SK-N-SH (cell line): ENCODE results near the gene SPIRE1. TPM values are rescaled to one million over a fixed set of nuclear protein-coding genes. Genes with fewer than 3 reads are reported as not detected.

Experiments
- CTCF ChIA-PET: fragments of 300-600, 350-600 bp; formaldehyde crosslinking; extraction: SDS; loops from one replicate; lab custom pipeline; 2021; lab: Yijun Ruan, JAX
- POLR2A ChIA-PET: fragments of 350-600 bp; sonication (Branson Sonifier 250); formaldehyde crosslinking; extraction: SDS; loops from one replicate; lab custom pipeline; 2020; ENCODE audit warnings: antibody characterized with exemption, inconsistent platforms; lab: Yijun Ruan, JAX
- DNase-seq: peaks from one replicate; pipeline ENCODE4 v3.0.0; 2012
- H2AFZ ChIP-seq: fragments of 200-600 bp; sonication (generic); 2 replicates; pipeline ENCODE4 v1.8.1; 2016; ENCODE audit warnings: antibody characterized with exemption, mild to moderate bottlenecking, low read depth
- H3F3A ChIP-seq: fragments of 200-600 bp; sonication (generic); replicated peaks from 2 replicates; pipeline ENCODE3; 2016; ENCODE audit warnings: antibody characterized with exemption, mild to moderate bottlenecking; ENCODE audit not compliant: insufficient read depth
- H3K27ac ChIP-seq, 2 experiments: fragments of 200-500 bp in 1 of 2; fragments of 200-600 bp in 1 of 2; sonication (Bioruptor generic) in 1 of 2; sonication (generic), shearing (Covaris generic) in 1 of 2; 2 replicates each; pipeline versions ENCODE4 v1.5.1 to v1.6.1; 2014 to 2016; ENCODE audit warnings: low read depth in 2 of 2, inconsistent platforms in 1 of 2, low read length in 1 of 2, mild to moderate bottlenecking in 1 of 2, mixed read lengths in 1 of 2
- H3K27me3 ChIP-seq: fragments of 200-600 bp; sonication (generic), shearing (Covaris generic); 2 replicates; pipeline ENCODE4 v1.6.1; 2016; ENCODE audit warnings: mixed run types; ENCODE audit not compliant: insufficient read depth
- H3K36me3 ChIP-seq, 2 experiments: fragments of 200-500 bp in 1 of 2; fragments of 200-600 bp in 1 of 2; sonication (Bioruptor generic) in 1 of 2; sonication (generic) in 1 of 2; replicated peaks in 1 of 2; 2 replicates each; pipeline versions ENCODE3 to v1.5.1; 2014 to 2016; ENCODE audit warnings: low read length in 1 of 2, mild to moderate bottlenecking in 1 of 2; ENCODE audit not compliant: insufficient read depth in 2 of 2, control insufficient read depth in 1 of 2
- H3K4me1 ChIP-seq, 2 experiments: fragments of 200-500 bp in 1 of 2; fragments of 200-600 bp in 1 of 2; sonication (Bioruptor generic) in 1 of 2; sonication (generic), shearing (Covaris generic) in 1 of 2; 2 replicates each; pipeline versions ENCODE4 v1.5.1 to v1.6.1; 2014 to 2016; ENCODE audit warnings: low read depth in 1 of 2, low read length in 1 of 2, mixed run types in 1 of 2; ENCODE audit not compliant: insufficient read depth in 2 of 2, control insufficient read depth in 1 of 2
- H3K4me2 ChIP-seq: fragments of 200-600 bp; sonication (generic), shearing (Covaris generic); 2 replicates; pipeline ENCODE4 v1.6.1; 2017; ENCODE audit warnings: mixed run types
- H3K4me3 ChIP-seq, 2 experiments: fragments of 200-500 bp in 1 of 2; fragments of 200-600 bp in 1 of 2; sonication (Bioruptor generic) in 1 of 2; sonication (generic), shearing (Covaris generic) in 1 of 2; 2 replicates each; pipeline versions ENCODE4 v1.5.1 to v1.8.1; 2014 to 2016; ENCODE audit warnings: low read depth in 2 of 2, inconsistent platforms in 1 of 2, low read length in 1 of 2, mild to moderate bottlenecking in 1 of 2, mixed read lengths in 1 of 2, moderate library complexity in 1 of 2
- H3K79me2 ChIP-seq: fragments of 200-600 bp; sonication (generic); 2 replicates; pipeline ENCODE4 v1.8.1; 2017; ENCODE audit warnings: mild to moderate bottlenecking; ENCODE audit not compliant: insufficient read depth
- H3K9ac ChIP-seq: fragments of 200-600 bp; sonication (generic); 2 replicates; pipeline ENCODE4 v1.6.1; 2017; ENCODE audit warnings: mixed run types
- H3K9me2 ChIP-seq: fragments of 200-600 bp; sonication (generic); 2 replicates; pipeline ENCODE4 v1.6.1; 2017; ENCODE audit warnings: mixed run types
- H3K9me3 ChIP-seq: fragments of 200-600 bp; sonication (generic); 2 replicates; pipeline ENCODE4 v1.6.1; 2017; ENCODE audit warnings: mixed run types, mild to moderate bottlenecking, moderate library complexity
- H4K20me1 ChIP-seq: fragments of 200-600 bp; sonication (generic); 2 replicates; pipeline ENCODE4 v1.6.1; 2017; ENCODE audit warnings: mild to moderate bottlenecking, mixed run types; ENCODE audit not compliant: insufficient read depth
- ELF1 ChIP-seq: IDR thresholded peaks from 2 replicates; pipeline ENCODE4 v1.4.0; 2012
- EP300 ChIP-seq, 2 experiments: IDR thresholded peaks; 2 replicates each; pipeline versions ENCODE4 v1.4.0 to v1.6.1; 2012; ENCODE audit warnings: borderline replicate concordance in 1 of 2, low read depth in 1 of 2, low read length in 1 of 2
- EZH2phosphoT487 ChIP-seq: fragments of 200-600 bp; sonication (generic); IDR thresholded peaks from 2 replicates; pipeline ENCODE4 v1.6.1; 2017; ENCODE audit warnings: low read depth, mixed run types, mild to moderate bottlenecking, antibody characterized with exemption, moderate library complexity, borderline replicate concordance
- FOSL2 ChIP-seq: IDR thresholded peaks from 2 replicates; pipeline ENCODE4 v1.4.0; 2012; ENCODE audit warnings: low read depth, mild to moderate bottlenecking, moderate library complexity, borderline replicate concordance
- FOXJ3 ChIP-seq: sonication (generic); formaldehyde crosslinking; IDR thresholded peaks from 2 replicates; pipeline ENCODE4 v1.5.1; 2020; ENCODE audit warnings: mild to moderate bottlenecking, missing genetic modification reagents
- GABPA ChIP-seq: IDR thresholded peaks from 2 replicates; pipeline ENCODE4 v1.4.0; 2012; ENCODE audit warnings: low read depth, mild to moderate bottlenecking
- IRF3 ChIP-seq: fragments of 150-350 bp; IDR thresholded peaks from 2 replicates; pipeline ENCODE4 v1.6.1; 2016; ENCODE audit warnings: mild to moderate bottlenecking, low read depth, low read length
- JUND ChIP-seq: IDR thresholded peaks from 2 replicates; pipeline ENCODE4 v1.4.0; 2012
- MEF2A ChIP-seq: IDR thresholded peaks from 2 replicates; pipeline ENCODE4 v1.4.0; 2012; ENCODE audit warnings: low read depth, borderline replicate concordance
- MXI1 ChIP-seq: IDR thresholded peaks from 2 replicates; pipeline ENCODE4 v1.6.1; 2012; ENCODE audit warnings: mild to moderate bottlenecking, low read depth, low read length, improper control_type of control experiment
- NRF1 ChIP-seq: IDR thresholded peaks from 2 replicates; pipeline ENCODE4 v1.6.1; 2012; ENCODE audit warnings: low read depth, mild to moderate bottlenecking, low read length
- POLR2AphosphoS5 ChIP-seq: IDR thresholded peaks from 2 replicates; pipeline ENCODE4 v1.6.1; 2012; ENCODE audit warnings: low read depth, low read length
- RAD21 ChIP-seq: IDR thresholded peaks from 2 replicates; pipeline ENCODE4 v1.6.1; 2012; ENCODE audit warnings: mild to moderate bottlenecking, low read length
- RCOR1 ChIP-seq: fragments of 150-350 bp; IDR thresholded peaks from 2 replicates; pipeline ENCODE4 v1.6.1; 2017; ENCODE audit warnings: antibody characterized with exemption, low read length
- SMC3 ChIP-seq: IDR thresholded peaks from 2 replicates; pipeline ENCODE4 v1.6.1; 2012; ENCODE audit warnings: low read depth, low read length, improper control_type of control experiment
- TAF1 ChIP-seq: IDR thresholded peaks from 2 replicates; pipeline ENCODE4 v1.6.1; 2012; ENCODE audit warnings: low read depth, mild to moderate bottlenecking, low read length, moderate library complexity, borderline replicate concordance
- TEAD4 ChIP-seq: IDR thresholded peaks from 2 replicates; pipeline ENCODE4 v1.4.0; 2012; ENCODE audit warnings: mild to moderate bottlenecking, borderline replicate concordance; ENCODE audit not compliant: insufficient read depth
- USF1 ChIP-seq: IDR thresholded peaks from 2 replicates; pipeline ENCODE4 v1.4.0; 2012; ENCODE audit warnings: low read depth, borderline replicate concordance
- USF2 ChIP-seq: fragments of 150-350 bp; IDR thresholded peaks from 2 replicates; pipeline ENCODE4 v1.6.1; 2017; ENCODE audit warnings: antibody characterized with exemption, low read length, low read depth, borderline replicate concordance
- YY1 ChIP-seq: IDR thresholded peaks from 2 replicates; pipeline ENCODE4 v1.4.0; 2012; ENCODE audit warnings: low read depth, mild to moderate bottlenecking
- WGBS: methylation state at CpG from one replicate; pipeline ENCODE4 v1.1.6; 2017; ENCODE audit warnings: low lambda C conversion rate; 5-methylcytosine and 5-hydroxymethylcytosine counted together
- polyA plus RNA-seq, 3 experiments: library from polyadenylated mRNA; depleted of rRNA; stranded (reverse); fragments of >200 nt; gene quantifications; 2 replicates each; pipeline ENCODE4 v1.2.3, GENCODE V29; 2012
- TF ChIP-seq, protein P1 (sequence below): fragments of 200-600 bp; sonication (generic); IDR thresholded peaks from 2 replicates; pipeline ENCODE4 v1.6.1; 2017; ENCODE audit warnings: antibody characterized with exemption, mild to moderate bottlenecking, moderate library complexity
- TF ChIP-seq, protein P2 (sequence below): IDR thresholded peaks from 2 replicates; pipeline ENCODE4; 2012

Gene SPIRE1
- polyA plus RNA-seq, 1 of the 3 experiments (the other 2 are of a cell fraction), result 6.7 TPM

DNA sequence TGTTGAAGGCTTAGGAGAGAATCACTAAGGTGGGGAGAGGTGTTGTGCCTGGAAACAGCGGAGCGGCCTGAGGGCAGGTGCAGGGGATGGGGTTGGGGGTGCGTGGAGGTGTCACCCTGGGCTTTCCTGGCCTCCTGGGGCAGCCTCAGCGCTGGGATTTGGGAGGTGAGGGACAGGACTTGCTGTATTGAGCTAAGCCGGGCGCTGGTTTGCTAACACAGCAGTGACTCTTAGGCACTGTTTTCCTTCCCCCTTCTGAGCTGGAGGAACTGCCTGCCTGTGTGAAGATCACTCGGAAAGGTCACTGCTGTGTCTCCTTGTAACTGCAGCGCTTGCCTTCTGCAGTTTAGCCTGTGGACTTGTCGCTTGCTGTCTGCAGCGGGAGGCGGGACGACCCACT, 229.0 kb downstream of the SPIRE1 start:
- peaks cover 15 to 27% of the 10 kb centered on the region in 2 experiments for H3K36me3 ChIP-seq
- H4K20me1 ChIP-seq, result no peaks in the 10 kb centered on the region
- no peak overlapping the region for H3K9ac ChIP-seq
- 83% methylated on average over 9 of the region's 12 CpGs for WGBS
- H3K79me2 ChIP-seq, result no peaks in the 10 kb centered on the region
- no peak overlapping the region for H2AFZ ChIP-seq
- no peaks in the 10 kb centered on the region for H3K9me3 ChIP-seq
- POLR2A ChIA-PET, result no interaction called here
- no peaks in the 10 kb centered on the region for H3F3A ChIP-seq
- H3K4me1 ChIP-seq, result no peaks in the 10 kb centered on the region
- H3K4me2 ChIP-seq, result no peak overlapping the region
- no peak overlapping the region for H3K27ac ChIP-seq
- CTCF ChIA-PET, result interaction anchor here (0.7 to 1.4 kb wide), 2 partner anchors 12 to 48 kb away, joined by 4 to 5 read pairs; no protein-coding TSS in a partner anchor
- H3K9me2 ChIP-seq, result no peaks in the 10 kb centered on the region
- DNase-seq, result no peak
- H3K27me3 ChIP-seq, result no peaks in the 10 kb centered on the region
- TF ChIP-seq SMC3, result no peak
- no peak for TF ChIP-seq ELF1
- TF ChIP-seq USF2, result no peak
- TF ChIP-seq, protein P1, sequence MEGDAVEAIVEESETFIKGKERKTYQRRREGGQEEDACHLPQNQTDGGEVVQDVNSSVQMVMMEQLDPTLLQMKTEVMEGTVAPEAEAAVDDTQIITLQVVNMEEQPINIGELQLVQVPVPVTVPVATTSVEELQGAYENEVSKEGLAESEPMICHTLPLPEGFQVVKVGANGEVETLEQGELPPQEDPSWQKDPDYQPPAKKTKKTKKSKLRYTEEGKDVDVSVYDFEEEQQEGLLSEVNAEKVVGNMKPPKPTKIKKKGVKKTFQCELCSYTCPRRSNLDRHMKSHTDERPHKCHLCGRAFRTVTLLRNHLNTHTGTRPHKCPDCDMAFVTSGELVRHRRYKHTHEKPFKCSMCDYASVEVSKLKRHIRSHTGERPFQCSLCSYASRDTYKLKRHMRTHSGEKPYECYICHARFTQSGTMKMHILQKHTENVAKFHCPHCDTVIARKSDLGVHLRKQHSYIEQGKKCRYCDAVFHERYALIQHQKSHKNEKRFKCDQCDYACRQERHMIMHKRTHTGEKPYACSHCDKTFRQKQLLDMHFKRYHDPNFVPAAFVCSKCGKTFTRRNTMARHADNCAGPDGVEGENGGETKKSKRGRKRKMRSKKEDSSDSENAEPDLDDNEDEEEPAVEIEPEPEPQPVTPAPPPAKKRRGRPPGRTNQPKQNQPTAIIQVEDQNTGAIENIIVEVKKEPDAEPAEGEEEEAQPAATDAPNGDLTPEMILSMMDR, result no peak
- TF ChIP-seq, all 33 proteins: peak for 0
- H3K4me3 ChIP-seq, result no peak overlapping the region

DNA sequence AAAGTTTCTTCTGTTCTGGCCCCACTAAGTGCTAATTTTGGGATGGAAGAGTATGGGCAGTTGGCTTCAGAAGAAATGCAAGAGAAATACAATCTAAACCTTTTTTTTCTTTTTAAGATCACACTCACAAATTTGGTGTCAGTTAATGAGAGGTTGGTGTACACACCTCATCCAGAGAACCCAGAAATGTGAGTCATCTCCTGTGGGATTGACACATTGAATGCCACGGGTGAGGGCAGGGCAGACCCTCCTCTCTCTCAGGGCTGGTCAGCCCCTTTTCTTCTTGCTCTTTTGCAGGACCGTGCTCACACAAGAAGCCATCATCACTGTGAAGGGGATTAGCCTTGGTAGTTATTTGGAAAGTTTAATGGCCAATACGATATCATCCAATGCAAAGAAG, 231.0 kb downstream of the SPIRE1 start:
- DNase-seq, result no peak
- WGBS, result 88% methylated on average over 3 of the region's 3 CpGs
- Histone ChIP-seq H3F3A (no peaks in the 10 kb centered on the region), H3K36me3 (peaks cover 7 to 35% of the 10 kb centered on the region in 2 experiments), H3K9me2 (no peaks in the 10 kb centered on the region), H3K9me3 (no peaks in the 10 kb centered on the region), H2AFZ (no peak overlapping the region), H3K27me3 (no peaks in the 10 kb centered on the region), H3K9ac (no peak overlapping the region), H3K27ac (no peak overlapping the region), H3K79me2 (no peaks in the 10 kb centered on the region), H4K20me1 (no peaks in the 10 kb centered on the region), H3K4me2 (no peak overlapping the region), H3K4me3 (no peak overlapping the region), H3K4me1 (no peaks in the 10 kb centered on the region; a peak in 1 of 4 replicates)
- CTCF ChIA-PET, result interaction anchor here (0.9 to 1.1 kb wide), 2 partner anchors 35 to 54 kb away, joined by 3 read pairs; no protein-coding TSS in a partner anchor
- POLR2A ChIA-PET, result interaction anchor here (1.4 kb wide), 1 partner anchor 19 kb away, joined by 6 read pairs; the partner anchor contains the start of gene PRELID3A
- no peak for TF ChIP-seq POLR2AphosphoS5
- TF ChIP-seq NRF1, result no peak
- TF ChIP-seq EP300 (IDR thresholded peaks at IDR 0.05; ENCODE audit: borderline replicate concordance in 1 of 2, low read depth in 1 of 2, low read length in 1 of 2), result no peak
- no peak for TF ChIP-seq FOXJ3 (CRISPR knock-in tag)
- TF ChIP-seq TEAD4, result no peak
- no peak for TF ChIP-seq YY1
- TF ChIP-seq FOSL2, result no peak
- no peak for TF ChIP-seq MXI1
- TF ChIP-seq EZH2phosphoT487, result no peak
- no peak for TF ChIP-seq MEF2A
- TF ChIP-seq TAF1, result no peak
- no peak for TF ChIP-seq JUND
- TF ChIP-seq, protein P2, sequence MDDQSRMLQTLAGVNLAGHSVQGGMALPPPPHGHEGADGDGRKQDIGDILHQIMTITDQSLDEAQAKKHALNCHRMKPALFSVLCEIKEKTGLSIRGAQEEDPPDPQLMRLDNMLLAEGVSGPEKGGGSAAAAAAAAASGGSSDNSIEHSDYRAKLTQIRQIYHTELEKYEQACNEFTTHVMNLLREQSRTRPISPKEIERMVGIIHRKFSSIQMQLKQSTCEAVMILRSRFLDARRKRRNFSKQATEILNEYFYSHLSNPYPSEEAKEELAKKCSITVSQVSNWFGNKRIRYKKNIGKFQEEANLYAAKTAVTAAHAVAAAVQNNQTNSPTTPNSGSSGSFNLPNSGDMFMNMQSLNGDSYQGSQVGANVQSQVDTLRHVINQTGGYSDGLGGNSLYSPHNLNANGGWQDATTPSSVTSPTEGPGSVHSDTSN, result no peak
- TF ChIP-seq GABPA, result no peak
- TF ChIP-seq IRF3, result no peak
- TF ChIP-seq RAD21, result no peak
- TF ChIP-seq SMC3, result no peak
- no peak for TF ChIP-seq USF1
- TF ChIP-seq RCOR1, result no peak
